ENCODE measurements around the gene ITIH4. TPM values are rescaled to one million over a fixed set of nuclear protein-coding genes. Genes with fewer than 3 reads are reported as not detected.

ITIH4 gene
- total RNA-seq, 1 donor from 2014 or later = 4.3 TPM

DNA sequence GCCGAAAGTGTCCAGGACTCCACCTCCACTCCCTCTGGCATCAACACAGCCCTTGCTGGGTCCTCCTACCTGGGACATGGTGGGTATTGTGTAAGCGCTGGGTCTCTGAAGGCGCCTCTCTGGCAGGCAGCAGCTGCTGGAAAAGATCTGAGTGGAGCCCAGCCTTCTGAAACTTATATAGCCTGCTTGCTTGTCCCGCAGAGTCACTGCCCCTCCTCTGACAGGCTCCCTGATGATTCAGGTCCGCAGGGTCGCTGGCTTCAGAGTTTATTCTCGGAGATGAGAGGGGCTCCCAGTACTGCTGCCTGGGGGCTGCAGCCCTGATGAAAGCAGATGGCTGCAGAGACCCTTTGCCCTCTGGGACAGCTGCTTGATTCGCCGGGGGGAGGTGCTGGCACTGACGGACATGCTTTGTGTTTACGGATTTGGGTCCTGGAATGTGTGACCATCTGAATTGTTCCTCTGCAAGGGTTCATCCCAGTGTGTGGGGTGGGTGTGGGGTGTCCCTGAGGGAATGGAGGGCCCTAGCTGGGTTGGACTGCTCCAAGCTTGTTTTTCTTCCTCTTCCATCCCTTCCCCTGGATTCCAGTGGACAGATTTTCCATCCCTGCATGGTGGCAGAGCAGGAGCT lies 4.5 kb upstream of the ITIH4 start, which contains the start of gene MUSTN1:
MUSTN1 (minus strand) TSS at position 149 of the 631 bp plus-strand sequence; CDS start at position 78, 71 bp downstream.
- no peak for DNase-seq (ENCODE audit: low spot score)

GRCh38 chr3:52833202-52833601 lies 2.7 kb upstream of the ITIH4 start:
- no peak for DNase-seq (ENCODE audit: low spot score)

DNA sequence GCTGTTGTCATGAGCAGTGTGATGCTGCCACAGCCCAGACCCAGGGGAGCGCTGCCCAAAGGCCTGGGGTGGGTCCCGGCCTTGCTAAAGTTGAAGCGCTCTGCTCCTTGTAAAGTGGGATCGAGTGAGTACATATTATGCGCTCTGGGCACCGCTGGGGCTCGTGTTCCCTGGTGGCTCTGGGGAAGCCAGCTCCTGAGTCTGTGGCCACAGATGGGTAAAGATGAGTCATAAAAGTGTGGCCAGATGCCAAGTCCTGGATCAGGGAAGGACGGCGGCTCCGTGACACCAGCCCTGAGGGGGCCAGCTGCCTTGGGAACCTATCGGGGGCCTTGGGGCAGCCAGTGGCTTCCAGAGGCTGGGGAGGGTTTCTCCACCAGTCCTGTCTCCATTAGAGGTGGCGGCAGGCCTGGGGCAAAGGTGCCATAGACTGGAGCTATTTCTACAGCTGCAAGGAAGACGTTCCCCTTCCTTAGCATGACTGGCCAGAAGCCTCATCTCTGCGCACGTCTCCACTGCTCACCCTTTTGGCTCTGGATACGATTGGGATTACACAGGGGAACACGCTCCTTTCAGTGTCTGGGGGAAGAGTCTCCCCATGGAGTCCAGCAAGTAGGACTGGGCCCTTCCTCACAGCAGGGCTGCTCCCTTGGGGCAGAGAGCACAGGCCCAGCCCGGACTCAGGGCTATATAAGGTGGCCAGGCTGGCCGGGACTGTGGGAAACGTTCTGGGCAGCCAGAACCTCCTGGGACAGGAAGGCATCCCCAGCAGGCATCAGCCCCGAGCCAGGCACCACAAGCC lies 1.2 kb upstream of the ITIH4 start:
- no peak for DNase-seq (ENCODE audit: low spot score)

DNA sequence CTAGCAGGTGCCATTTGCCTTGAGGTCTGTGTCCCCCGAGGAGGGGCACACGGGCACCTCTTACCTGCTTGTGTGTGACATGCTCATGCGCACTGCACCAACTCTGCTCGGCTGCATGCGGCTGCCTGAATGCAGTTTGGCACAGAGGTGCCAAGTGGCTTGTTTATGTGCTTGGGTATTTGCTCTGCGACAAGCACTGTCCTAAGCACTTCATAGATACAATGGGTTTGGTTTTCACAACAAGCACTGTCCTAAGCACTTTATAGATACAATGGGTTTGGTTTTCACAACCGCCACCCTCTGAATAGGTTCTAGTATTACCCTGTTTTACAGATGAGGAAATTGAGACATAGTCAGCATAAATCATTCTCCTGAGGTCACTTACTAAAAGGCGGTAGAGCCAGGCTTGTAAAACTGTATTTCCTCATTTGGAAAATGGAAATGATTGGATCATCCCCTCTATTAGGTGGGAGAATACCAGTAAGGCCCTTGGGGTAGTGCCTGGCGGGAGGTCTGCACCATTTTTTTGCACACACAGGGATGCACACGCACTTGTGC lies 487 bp downstream of the ITIH4 start:
- no peak for DNase-seq (ENCODE audit: low spot score)

- no peak for DNase-seq (ENCODE audit: low spot score)
These were observed 990 bp downstream of the ITIH4 start for GRCh38 chr3:52829482-52829881.

- no peak for DNase-seq (ENCODE audit: low spot score)
These were observed 2.6 kb downstream of the ITIH4 start for GRCh38 chr3:52827866-52828376.

- no peak for DNase-seq (ENCODE audit: low spot score)
These were observed 3.0 kb downstream of the ITIH4 start for GRCh38 chr3:52827441-52827840.

DNA sequence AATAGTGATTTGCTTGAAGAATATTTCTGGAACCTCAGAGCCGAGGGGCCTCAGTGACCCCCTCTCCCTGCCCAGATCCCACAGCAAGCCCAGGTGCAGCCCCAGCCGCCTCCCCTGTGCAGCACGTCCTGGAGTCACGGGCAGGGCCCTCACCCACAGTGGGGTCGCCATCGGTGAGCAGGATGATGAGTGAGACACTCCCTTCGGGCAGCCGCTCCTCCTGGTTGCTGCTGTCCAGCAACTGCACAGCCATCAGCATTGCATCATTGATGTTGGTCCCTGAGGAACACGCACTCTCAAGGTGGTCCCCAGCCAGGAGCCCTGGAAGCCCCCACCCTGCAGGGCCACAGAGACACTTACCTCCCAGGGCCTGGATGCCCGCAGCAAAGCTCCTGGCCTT lies 6.4 kb downstream of the ITIH4 start:
- no peak for DNase-seq (ENCODE audit: low spot score)

DNA sequence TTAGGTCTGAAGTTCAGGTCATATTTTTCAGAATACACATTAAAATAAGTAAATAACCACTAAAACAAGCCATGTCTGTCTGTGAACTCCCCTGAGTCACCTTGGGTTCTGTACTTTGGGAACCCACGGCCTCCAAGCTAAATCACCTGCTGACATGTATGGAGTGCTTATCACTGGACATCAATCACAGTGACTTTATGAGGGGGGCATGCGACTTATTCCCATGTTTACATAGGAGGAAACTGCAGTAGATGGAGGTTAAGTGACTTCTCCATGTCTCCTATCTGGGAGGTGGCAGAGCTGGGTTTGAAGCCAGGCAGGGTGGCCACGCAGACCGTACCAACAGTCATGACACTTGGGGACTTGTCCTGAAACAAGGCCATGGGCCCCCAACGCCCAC lies 8.1 kb downstream of the ITIH4 start:
- no peak for DNase-seq (ENCODE audit: low spot score)

DNA sequence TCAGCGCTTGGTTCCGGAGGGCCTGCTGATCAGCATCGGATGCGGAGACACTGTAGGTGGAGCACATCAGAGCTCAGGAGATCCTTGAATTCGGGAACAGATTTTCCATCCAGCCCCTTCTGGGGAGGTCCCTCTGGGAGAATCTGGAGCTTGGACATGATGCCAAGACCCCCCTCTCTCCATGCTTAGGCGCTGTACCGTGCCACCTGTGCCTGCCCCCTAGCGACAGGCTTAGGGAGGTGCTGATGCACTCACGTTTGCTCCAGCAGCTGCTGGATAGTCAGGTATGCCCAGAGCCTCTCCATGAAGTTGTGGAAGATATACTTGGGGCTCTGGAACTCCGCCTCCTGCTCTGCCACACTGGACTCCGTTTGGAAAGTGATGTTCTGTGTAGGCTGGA lies 9.7 kb downstream of the ITIH4 start:
- DNase-seq (ENCODE audit: low spot score) = no peak

DNA sequence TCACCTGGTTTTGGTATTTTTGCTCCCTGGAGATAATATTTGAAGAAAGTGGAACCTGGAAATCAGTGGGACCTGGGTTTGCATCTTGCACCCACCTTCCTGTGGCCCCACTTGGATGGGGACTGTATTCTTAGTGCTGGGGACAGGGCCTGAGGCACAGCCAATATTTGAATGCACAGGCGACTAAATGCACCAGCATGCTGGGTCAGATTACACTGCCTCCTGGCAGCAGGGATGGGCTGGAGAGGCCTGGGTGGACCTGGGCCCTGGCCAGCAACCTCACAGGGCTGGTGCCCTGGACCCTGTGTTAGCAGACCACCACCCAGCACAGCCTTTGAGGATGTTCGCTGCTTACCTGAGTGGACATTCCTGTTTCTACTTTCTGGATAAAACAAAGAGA lies 10.5 kb downstream of the ITIH4 start:
- no peak for DNase-seq (ENCODE audit: low spot score)

DNA sequence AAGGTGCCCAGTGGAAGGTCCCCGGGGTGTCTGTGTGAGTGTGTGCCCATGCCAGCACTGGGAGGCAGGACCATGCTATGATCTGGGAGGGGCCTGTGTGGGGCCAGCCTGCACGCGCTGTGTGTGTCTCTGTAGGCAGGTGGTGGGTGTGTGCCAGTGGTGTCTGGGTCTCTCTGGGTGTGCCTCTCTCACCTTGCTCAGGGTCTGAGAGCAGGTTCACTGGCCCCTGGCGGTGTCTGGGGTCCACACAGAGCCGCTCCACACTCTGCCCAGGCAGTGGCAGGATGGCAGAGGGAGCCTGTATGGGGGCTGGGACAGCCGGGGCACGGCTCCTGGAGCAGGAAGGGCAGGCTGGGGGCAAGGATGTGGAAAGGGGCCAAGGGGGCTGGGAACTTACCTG lies 12.6 kb downstream of the ITIH4 start:
- no peak for DNase-seq (ENCODE audit: low spot score)

GRCh38 chr3:52817221-52817620 lies 13.3 kb downstream of the ITIH4 start:
- DNase-seq (ENCODE audit: low spot score) = no peak

DNA sequence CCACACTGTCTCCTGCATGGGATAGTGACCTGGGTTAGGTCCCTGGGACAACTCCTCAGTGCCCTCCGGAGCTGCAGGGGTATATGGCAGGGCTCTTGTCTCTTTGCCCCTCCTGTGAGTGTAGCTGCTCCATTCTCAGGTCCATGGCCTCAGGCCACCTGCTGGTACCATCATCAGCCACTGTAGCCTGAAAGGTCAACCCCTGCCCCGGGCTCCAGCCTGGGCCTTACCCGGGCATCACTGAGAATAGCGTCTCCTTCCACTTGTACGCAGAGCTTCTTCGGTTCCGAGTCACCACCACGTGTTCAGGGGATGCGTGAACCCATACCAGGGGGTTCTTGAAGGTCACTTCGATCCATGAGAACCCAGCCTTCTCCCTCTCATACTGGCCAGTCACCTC lies 13.8 kb downstream of the ITIH4 start:
- no peak for DNase-seq (ENCODE audit: low spot score)

GRCh38 chr3:52816199-52816598 lies 14.3 kb downstream of the ITIH4 start:
- DNase-seq (ENCODE audit: low spot score) = no peak

- DNase-seq (ENCODE audit: low spot score) = no peak
These were observed 16.7 kb downstream of the ITIH4 start for GRCh38 chr3:52813810-52814209.

- no peak for DNase-seq (ENCODE audit: low spot score)
These were observed 18.9 kb downstream of the ITIH4 start for GRCh38 chr3:52811452-52812011.

GRCh38 chr3:52810923-52811322 lies 19.5 kb downstream of the ITIH4 start:
- DNase-seq (ENCODE audit: low spot score) = no peak

- DNase-seq (ENCODE audit: low spot score) = no peak
These were observed 20.7 kb downstream of the ITIH4 start for GRCh38 chr3:52809662-52810377.

DNA sequence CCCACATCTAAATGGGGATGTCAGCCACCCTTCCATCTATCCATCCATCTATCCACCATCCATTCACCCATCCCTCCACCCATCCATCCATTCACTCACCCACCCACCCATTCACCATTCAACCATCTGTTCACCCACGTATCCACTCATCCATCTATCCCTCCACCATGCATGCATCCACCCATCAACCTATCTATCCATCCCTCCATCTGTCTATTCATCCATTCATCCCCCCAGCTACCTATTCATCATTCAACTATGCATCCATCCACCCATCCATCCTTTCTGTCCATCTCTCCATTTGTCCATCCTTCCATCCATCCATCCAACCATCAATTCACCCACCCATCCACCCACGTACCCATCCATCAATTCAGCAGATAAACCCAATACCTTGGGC lies 21.3 kb downstream of the ITIH4 start:
- no peak for DNase-seq (ENCODE audit: low spot score)

GRCh38 chr3:52805270-52806039 lies 25.0 kb downstream of the ITIH4 start:
- DNase-seq (ENCODE audit: low spot score) = no peak

All from mesenteric fat pad (tissue), 1 donor.